Activated naive CD8-positive, alpha-beta T cell treated with anti-CD3 and anti-CD28 coated beads, Interleukin-2, amount 10 ng/mL, durations not matched to agents 7 days and 5 days (primary cell): ENCODE results near the gene ZBTB1. TPM values are rescaled to one million over a fixed set of nuclear protein-coding genes. Genes with fewer than 3 reads are reported as not detected.
A peak's percentile ranks its signal among the peaks of the same experiment; 100 is the strongest.

Source experiments
- ATAC-seq: fragments of 150-1000 bp; cut with Tn5 transposase; one replicate; pipeline ENCODE4 v1.10.0; 2021; ENCODE audit warnings: low read depth, moderate library complexity
- POLR2A ChIA-PET: fragments of 350-600 bp; sonication (Branson Sonifier 250); formaldehyde crosslinking; loops from one replicate; lab custom pipeline; 2021; ENCODE audit warnings: antibody characterized with exemption; lab: Charles Lee
- DNase-seq: peaks from one replicate; pipeline ENCODE4 v3.0.0; 2021
- H3K27ac Mint-ChIP-seq: one replicate; pipeline ENCODE4 v1.8.0; 2022; ENCODE audit warnings: mild to moderate bottlenecking, mixed read lengths
- H3K27me3 Mint-ChIP-seq: one replicate; pipeline ENCODE4 v1.8.0; 2022; ENCODE audit warnings: mild to moderate bottlenecking, moderate library complexity, mixed read lengths
- H3K36me3 Mint-ChIP-seq: one replicate; pipeline ENCODE4 v1.8.0; 2021; ENCODE audit warnings: mild to moderate bottlenecking, mixed read lengths
- H3K4me1 Mint-ChIP-seq: one replicate; pipeline ENCODE4 v1.8.0; 2021; ENCODE audit warnings: mixed read lengths
- H3K4me3 Mint-ChIP-seq: one replicate; pipeline ENCODE4 v1.8.0; 2022; ENCODE audit warnings: mild to moderate bottlenecking, moderate library complexity, mixed read lengths
- H3K9me3 Mint-ChIP-seq: one replicate; pipeline ENCODE4 v1.8.0; 2021; ENCODE audit warnings: mixed read lengths
- total RNA-seq, 2 experiments: library from RNA; stranded (reverse); gene quantifications; one replicate each; pipeline ENCODE4 v1.2.3, GENCODE V29; 2021

ZBTB1 gene
- total RNA-seq, 2 experiments from 2014 or later = 84.1 to 86.7 TPM

DNA sequence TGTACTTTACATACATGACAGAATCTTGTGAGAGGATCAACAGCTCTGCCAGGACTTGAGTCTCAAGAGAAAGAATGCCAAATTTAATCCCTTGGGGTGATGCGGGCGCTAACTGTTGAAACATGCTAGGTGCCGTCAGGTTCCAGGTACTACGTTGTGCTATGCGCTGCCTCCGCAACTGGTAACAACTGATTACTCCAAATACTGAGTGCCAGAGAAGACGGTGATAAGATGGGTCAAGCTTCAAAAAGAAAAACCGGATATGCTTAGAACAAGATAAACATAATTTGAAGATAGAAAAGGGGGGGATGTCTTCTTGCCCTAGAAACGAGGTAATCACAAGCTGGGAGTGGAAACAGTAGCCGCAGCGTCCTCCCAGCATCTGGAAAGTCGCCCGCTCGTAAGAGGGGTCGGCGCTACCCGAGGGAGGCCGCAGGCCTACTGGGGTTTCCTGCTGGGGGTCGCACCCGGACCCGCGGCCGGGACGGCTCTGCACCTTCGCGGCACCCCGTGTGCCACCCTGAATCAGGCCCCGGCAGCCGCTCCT lies 1.6 kb upstream of the ZBTB1 start:
- DNase-seq (no peak), ATAC-seq (no peak)
- Mint-ChIP-seq H3K9me3 (no peaks in the 10 kb centered on the region), H3K36me3 (peaks cover 22% of the 10 kb centered on the region), H3K27ac (peak overlapping the region; percentile 98), H3K4me1 (peaks cover 34% of the 10 kb centered on the region), H3K4me3 (peak overlapping the region; percentile 95), H3K27me3 (no peaks in the 10 kb centered on the region)
- POLR2A ChIA-PET = interaction anchor here (0.6 to 5.9 kb wide), 9 partner anchors 8 to 861 kb away, joined by 3 to 46 read pairs (median 3); partner anchors contain the start of genes HSPA2, MTHFD1 and WDR89

DNA sequence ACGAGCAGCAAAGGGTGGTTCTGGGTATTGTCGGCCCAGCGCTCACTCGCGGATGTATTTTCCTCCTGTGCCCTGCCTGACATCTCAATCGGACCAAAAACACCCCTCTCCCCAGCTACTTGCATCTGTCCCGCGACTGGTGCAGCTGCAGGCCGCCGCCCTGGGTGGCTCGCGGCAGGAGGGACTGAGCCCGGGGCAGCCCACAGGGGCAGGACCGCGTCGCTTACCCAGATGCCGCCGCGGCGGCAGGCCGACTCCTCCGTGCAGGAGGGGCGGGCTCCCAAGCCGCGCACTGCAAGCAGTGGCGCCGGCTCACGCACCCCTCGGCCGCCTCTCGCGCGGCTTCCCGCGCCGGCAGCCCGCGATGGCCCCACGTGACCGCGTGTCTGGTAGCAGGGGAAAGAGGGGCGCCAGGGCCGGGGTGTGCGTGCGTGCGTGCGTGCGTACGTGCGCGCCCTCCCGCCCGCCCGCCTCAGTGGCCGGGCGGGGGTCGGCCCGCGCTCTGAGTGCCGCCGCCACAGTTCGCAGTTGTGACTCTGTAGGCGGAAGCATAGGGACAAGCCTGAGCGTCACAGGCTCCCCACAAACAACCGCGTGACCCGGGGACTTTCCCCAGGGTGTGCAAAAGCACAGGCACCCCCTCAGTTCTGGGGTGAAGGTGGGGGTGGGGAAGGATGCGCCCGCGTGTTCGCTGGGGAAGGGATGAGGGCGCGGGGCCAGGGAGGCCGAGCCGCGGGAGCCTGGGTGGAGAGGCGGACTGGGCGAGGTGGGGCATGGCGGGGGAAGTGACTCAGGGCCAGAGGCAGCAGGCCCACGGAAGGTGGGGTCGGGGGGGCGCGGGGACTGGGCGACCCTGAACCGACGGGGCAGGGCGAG lies 898 bp upstream of the ZBTB1 start, which contains the start of gene ZBTB25:
Gene ZBTB25, minus strand, starts transcription at position 405 of the 876 bp plus-strand sequence. CDS start 13,305 bp downstream, outside the sequence.
- Mint-ChIP-seq H3K4me1 (peaks cover 35% of the 10 kb centered on the region), H3K9me3 (no peaks in the 10 kb centered on the region), H3K27ac (peak within 1 kb of the TSS; percentile 100), H3K27me3 (no peaks in the 10 kb centered on the region), H3K4me3 (peak within 1 kb of the TSS; percentile 97), H3K36me3 (peaks cover 21% of the 10 kb centered on the region)
- POLR2A ChIA-PET = interaction anchor here (0.6 to 5.9 kb wide), 14 partner anchors 7 to 862 kb away, joined by 3 to 46 read pairs (median 4); partner anchors contain the start of genes HSPA2, MTHFD1 and WDR89
- ATAC-seq (peak; percentile 71), DNase-seq (peak; percentile 96)

DNA sequence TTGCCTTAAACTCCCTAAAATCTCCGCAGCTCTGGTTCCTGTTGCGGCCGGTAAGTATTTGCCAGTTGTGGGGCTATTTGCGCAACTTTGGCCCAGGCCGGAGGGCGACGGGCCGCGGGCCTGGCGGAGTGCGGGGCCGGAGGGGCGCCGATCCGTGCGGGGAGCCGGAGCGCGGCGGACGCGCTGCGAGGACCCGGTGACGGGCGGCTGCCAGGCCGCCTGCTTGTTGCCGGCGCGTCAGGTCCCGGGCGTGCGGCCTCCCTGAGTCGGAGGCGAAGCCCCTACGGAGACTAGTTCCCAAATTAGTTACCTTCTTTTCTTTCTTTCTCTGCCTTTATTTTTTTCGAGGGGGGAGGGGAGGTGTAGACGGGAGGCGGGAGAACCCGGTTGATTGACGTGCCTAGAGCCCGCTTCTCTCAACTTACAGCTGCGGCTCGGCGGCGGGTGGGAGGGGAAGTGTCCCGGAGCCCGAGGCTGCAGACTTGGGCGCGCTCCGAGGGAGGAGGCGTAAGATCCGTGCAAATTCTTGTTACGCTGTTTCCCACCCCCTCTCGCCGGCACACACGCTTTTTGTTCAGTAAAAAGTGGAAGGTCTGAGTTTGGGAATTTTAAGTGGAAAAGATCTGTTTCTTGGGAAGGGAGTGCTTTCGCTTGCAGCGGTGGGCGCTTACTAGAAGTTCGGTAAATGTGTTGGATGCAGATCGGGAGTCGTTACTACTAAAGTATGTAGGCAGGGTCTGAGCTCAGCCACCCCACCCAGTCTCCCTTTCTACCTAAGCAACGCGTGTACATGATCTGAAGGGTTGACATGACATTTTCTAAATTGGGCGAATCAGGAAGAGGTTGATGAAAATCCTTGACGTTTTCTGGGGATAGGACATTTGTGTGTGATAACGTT lies 576 bp downstream of the ZBTB1 start:
- Mint-ChIP-seq H3K4me3 (peak overlapping the region; percentile 97), H3K36me3 (peaks cover 16% of the 10 kb centered on the region), H3K27me3 (no peaks in the 10 kb centered on the region), H3K9me3 (no peaks in the 10 kb centered on the region), H3K4me1 (peaks cover 39% of the 10 kb centered on the region), H3K27ac (peak overlapping the region; percentile 100)
- DNase-seq = peak; percentile 81
- POLR2A ChIA-PET = interaction anchor here (0.5 to 5.9 kb wide), 14 partner anchors 9 to 881 kb away, joined by 3 to 46 read pairs (median 4); partner anchors contain the start of genes HSPA2 and MTHFD1
- ATAC-seq = peak; percentile 24

DNA sequence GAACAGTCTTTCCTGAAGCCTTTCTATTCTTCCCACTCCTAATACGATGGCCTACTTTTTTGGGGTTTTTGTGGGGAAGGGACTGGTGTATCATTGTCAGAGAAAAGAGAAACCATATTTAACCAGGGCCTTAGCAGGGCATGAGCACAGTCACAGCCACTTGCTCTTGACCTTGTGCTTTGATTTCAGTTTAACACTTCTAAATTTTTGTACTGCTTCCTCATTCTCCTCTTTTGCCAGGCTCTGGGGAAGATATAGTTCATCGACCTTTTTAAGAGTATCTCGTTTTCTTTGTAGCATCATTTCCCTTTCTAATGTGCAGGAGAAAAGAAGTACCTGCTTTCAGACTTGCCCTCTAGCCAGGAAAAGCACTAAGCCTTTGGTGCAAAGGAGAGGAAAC lies 2.2 kb downstream of the ZBTB1 start:
- no peak for DNase-seq
- no peaks in the 10 kb centered on the region for H3K27me3 Mint-ChIP-seq
- peaks cover 49% of the 10 kb centered on the region for H3K4me1 Mint-ChIP-seq
- H3K4me3 Mint-ChIP-seq = peak overlapping the region; percentile 91
- POLR2A ChIA-PET = no interaction called here
- peak overlapping the region; percentile 97 for H3K27ac Mint-ChIP-seq
- H3K9me3 Mint-ChIP-seq = no peaks in the 10 kb centered on the region
- peaks cover 16% of the 10 kb centered on the region for H3K36me3 Mint-ChIP-seq
- no peak for ATAC-seq

DNA sequence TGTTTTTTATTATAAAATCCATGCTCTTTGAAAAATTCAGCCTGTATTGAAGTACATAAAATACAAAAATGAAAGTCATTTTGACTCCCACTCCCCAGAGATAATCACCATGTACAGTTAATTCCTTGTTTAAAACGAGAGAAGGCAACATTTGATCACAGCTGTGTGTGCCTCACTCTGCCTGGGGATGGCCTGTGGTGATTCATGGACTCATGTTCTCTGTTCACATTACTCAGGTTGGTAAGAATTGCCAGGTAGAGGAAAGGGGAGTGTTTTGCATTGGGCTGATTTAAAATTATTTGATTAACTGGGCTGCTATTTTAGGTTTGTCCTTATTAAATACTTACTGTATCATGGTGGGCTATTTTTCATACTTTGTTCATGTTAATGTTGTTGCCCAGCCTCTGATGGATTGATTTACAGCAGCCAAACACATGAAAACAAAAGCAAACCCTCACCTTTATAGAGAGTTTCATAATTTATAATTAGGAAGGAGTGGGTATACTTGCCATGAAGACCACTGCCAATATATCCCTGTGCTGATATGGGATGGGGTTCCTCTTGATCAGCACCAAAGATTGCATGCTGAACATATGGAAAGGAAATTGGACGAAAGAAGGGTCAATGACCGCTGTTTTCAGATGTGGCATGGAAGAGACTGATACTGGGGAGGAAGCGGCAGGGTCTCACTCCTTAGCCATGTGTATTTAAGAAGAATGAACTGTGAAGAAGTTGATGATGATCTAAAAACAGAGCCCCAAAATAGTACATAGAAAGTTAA lies 3.0 kb downstream of the ZBTB1 start:
- Mint-ChIP-seq H3K36me3 (peaks cover 17% of the 10 kb centered on the region), H3K9me3 (no peaks in the 10 kb centered on the region), H3K27ac (peak overlapping the region; percentile 97), H3K4me1 (peaks cover 46% of the 10 kb centered on the region), H3K4me3 (peak overlapping the region; percentile 91), H3K27me3 (no peaks in the 10 kb centered on the region)
- no peak for ATAC-seq
- DNase-seq = no peak
- POLR2A ChIA-PET = no interaction called here

DNA sequence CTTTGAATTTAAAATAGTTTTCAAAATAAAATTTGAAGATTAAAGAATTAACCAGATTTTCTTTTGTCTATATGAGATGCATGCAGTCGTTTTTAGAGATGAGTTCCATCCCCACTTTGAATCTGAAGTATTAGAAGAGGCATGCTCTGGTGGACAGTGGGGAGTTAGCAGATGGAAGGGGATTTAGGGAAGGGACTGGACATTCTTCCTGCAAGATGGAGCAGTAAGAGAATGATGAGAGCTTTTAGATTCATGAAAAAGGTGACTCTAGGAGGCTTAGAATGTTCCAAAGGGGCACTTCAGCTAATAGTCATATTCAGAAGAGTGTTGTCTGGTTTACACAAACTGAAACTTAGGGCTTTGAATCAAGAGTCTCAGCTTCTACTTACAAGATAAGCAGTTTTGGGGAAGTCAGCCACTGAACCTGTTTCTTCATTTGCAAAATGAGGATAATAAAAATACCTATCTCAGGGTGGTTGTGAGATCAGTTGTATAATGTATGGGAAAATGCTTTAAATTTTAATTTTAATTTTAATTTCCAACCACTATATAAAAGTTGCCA lies 3.7 kb downstream of the ZBTB1 start:
- ATAC-seq (no peak), DNase-seq (no peak)
- POLR2A ChIA-PET = interaction anchor here (0.5 kb wide), 1 partner anchor 220 kb away, joined by 3 read pairs; no protein-coding TSS in a partner anchor
- peaks cover 16% of the 10 kb centered on the region for H3K36me3 Mint-ChIP-seq
- no peaks in the 10 kb centered on the region for H3K27me3 Mint-ChIP-seq
- peak overlapping the region; percentile 91 for H3K4me3 Mint-ChIP-seq
- no peaks in the 10 kb centered on the region for H3K9me3 Mint-ChIP-seq
- peaks cover 46% of the 10 kb centered on the region for H3K4me1 Mint-ChIP-seq
- peak overlapping the region; percentile 61 for H3K27ac Mint-ChIP-seq

DNA sequence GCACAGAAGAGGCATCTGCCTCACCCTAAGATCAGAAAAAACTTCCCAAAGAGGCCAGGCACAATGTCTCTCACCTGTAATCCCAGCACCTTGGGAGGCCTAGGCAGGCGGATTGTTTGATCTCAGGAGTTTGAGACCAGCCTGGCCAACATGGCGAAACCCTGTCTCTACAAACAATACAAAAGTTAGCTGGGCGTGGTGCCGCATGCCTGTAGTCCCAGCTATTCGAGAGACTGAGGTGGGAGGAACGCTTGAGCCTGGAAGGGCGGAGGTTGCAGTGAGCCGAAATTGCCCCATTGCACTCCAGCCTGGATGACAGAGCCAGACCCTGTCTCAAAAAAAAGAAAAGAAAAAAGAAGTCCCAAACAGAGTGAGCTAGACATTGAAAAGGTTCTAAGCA lies 4.5 kb downstream of the ZBTB1 start:
- no peaks in the 10 kb centered on the region for H3K27me3 Mint-ChIP-seq
- peaks cover 50% of the 10 kb centered on the region for H3K4me1 Mint-ChIP-seq
- POLR2A ChIA-PET = no interaction called here
- DNase-seq (no peak), ATAC-seq (no peak)
- peak overlapping the region; percentile 11 for H3K27ac Mint-ChIP-seq
- H3K36me3 Mint-ChIP-seq = peaks cover 17% of the 10 kb centered on the region
- H3K9me3 Mint-ChIP-seq = no peaks in the 10 kb centered on the region
- H3K4me3 Mint-ChIP-seq = peak overlapping the region; percentile 72

DNA sequence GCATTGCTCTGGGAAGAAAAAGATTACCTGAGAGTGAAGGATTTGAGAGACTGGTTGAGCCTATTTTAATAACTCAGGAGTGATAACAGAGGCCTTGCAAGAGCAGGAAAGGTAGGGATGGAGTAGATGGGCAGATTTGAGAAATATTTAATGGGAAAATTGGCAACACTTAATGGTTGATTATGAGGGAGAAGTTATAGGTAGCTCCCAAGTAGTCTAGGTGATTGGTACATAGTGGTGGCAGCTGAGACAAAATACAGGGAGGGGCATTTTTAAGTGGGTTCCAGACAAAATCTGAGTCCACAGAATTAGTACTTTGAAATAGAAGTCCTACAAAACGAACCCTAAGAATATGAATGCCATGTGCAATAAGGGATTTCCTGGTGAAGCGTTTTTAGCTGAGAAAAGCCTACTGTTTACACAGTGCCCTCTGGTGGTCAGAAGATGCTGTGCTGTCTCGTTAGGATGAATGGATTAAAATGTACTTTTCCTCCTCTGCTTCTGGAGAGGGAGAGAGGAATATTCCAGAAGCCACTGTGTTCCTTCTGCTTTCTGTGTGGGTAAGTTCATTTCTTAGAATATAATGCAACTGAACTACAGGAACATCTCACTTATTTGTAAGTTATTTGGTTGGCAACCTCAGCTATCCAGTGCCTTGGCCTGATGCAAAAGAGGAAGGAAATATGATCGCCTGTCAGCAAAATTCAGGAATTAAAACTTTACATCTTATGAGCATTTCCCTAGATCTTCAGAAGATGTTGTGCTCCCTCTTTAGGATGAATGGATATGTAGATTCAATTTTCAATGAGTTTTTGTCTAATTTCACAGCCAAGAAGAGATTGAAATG lies 6.5 kb downstream of the ZBTB1 start:
- peak; percentile 55 for ATAC-seq
- no peaks in the 10 kb centered on the region for H3K27me3 Mint-ChIP-seq
- peaks cover 11% of the 10 kb centered on the region for H3K36me3 Mint-ChIP-seq
- peak; percentile 34 for DNase-seq
- POLR2A ChIA-PET = interaction anchor here (0.7 to 1.8 kb wide), 3 partner anchors 9 to 66 kb away, joined by 3 to 14 read pairs (median 3); no protein-coding TSS in a partner anchor
- H3K9me3 Mint-ChIP-seq = no peaks in the 10 kb centered on the region
- H3K4me3 Mint-ChIP-seq = peak overlapping the region; percentile 72
- H3K4me1 Mint-ChIP-seq = peaks cover 47% of the 10 kb centered on the region
- peak overlapping the region; percentile 67 for H3K27ac Mint-ChIP-seq

DNA sequence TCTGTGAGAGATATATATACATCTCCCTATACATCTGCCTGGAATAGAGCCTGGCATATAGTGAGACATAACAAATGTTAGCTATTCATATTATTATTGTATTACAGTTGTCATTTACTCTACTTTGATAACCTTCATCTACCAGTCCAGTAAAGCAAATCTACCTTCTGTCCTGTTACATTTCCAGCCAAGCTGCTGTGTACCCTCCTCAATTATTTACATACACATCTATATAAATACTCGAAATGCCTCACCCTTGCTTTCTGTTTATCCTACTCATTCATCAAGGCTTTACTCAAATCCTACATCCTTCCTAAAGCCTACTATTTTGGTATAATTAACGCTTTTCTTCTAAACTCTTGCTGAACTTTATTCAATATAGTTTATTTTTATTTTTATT lies 8.7 kb downstream of the ZBTB1 start:
- ATAC-seq (no peak), DNase-seq (no peak)
- POLR2A ChIA-PET = interaction anchor here (0.6 kb wide), 1 partner anchor 17 kb away, joined by 3 read pairs; no protein-coding TSS in a partner anchor
- H3K27me3 Mint-ChIP-seq = no peaks in the 10 kb centered on the region
- H3K4me1 Mint-ChIP-seq = peaks cover 41% of the 10 kb centered on the region
- no peak overlapping the region for H3K4me3 Mint-ChIP-seq
- no peak overlapping the region for H3K27ac Mint-ChIP-seq
- H3K36me3 Mint-ChIP-seq = peaks cover 7% of the 10 kb centered on the region
- H3K9me3 Mint-ChIP-seq = no peaks in the 10 kb centered on the region

DNA sequence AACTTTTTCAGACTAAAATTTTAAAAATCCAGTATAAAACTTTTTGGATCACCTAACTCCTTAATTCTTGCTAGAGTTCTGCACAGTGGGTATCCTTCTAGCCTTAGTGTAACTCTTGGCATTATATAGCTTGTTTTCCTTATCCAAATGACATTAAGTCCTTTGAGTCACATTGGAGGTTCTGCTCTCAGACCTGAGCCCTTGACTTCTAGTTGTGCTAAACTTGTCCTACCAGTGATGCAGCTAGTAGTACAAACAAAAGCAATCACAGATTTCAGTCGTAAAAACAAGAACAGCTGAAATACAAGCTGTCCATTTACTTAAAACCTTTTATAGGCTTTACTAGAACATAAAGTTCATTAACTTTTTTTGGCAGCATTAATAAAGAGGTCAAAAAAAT lies 10.5 kb downstream of the ZBTB1 start:
- no peak overlapping the region for H3K4me3 Mint-ChIP-seq
- H3K27me3 Mint-ChIP-seq = no peaks in the 10 kb centered on the region
- POLR2A ChIA-PET = interaction anchor here (0.7 to 1.2 kb wide), 2 partner anchors 11 to 46 kb away, joined by 5 read pairs; no protein-coding TSS in a partner anchor
- DNase-seq = no peak
- no peak for ATAC-seq
- peaks cover 26% of the 10 kb centered on the region for H3K4me1 Mint-ChIP-seq
- no peaks in the 10 kb centered on the region for H3K9me3 Mint-ChIP-seq
- H3K27ac Mint-ChIP-seq = no peak overlapping the region
- peaks cover 7% of the 10 kb centered on the region for H3K36me3 Mint-ChIP-seq

DNA sequence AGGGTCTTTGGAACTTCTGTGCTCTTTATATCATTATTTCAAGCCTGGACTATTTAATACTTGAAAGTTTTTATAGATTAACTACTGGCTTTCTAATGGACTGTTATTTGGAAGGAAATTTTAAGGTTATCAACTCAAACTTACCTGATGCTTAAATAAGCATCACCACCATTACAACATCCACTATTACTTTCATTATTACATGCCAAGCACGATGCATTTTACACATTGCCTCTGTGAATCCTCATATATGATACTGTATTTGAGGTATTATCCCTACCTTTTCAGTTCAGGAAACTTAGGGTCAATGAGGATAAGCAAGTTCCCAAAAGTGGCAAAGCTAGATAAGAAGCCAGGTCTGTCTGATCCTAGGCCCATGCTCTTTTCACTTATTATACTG lies 12.4 kb downstream of the ZBTB1 start:
- DNase-seq = no peak
- H3K27me3 Mint-ChIP-seq = no peaks in the 10 kb centered on the region
- H3K27ac Mint-ChIP-seq = no peak overlapping the region
- H3K9me3 Mint-ChIP-seq = no peaks in the 10 kb centered on the region
- peaks cover 10% of the 10 kb centered on the region for H3K36me3 Mint-ChIP-seq
- H3K4me1 Mint-ChIP-seq = peaks cover 13% of the 10 kb centered on the region
- POLR2A ChIA-PET = no interaction called here
- H3K4me3 Mint-ChIP-seq = no peak overlapping the region
- ATAC-seq = no peak
